C4-2B (cell line): ENCODE results near the gene ELFN2.

ENCODE experiments used
- ZFX ChIP-seq: fragments of 450-650 bp; IDR thresholded peaks from 2 replicates; pipeline ENCODE4 v1.6.1; 2017
- TF ChIP-seq, protein P1 (sequence below): fragments of 450-650 bp; conservative IDR thresholded peaks from 2 replicates; pipeline ENCODE4 v1.5.1; 2017; ENCODE audit warnings: mild to moderate bottlenecking

DNA sequence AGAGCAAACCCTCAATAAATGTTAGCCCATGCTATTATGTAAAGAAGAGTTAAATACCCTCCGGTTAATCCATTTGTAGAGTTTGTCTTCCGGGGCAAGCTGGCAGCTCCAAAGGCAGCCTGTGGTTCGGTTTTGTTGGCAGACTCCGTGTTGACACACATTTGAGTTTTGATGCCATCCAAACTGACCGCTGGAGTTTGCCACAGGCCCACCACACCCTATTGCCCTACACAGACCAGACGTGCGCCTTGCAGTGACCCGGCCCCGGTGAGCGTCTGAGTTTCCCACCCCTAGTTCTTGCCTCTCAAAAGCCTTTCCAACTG is 25.1 kb downstream of the ELFN2 start:
- TF ChIP-seq, protein P1, sequence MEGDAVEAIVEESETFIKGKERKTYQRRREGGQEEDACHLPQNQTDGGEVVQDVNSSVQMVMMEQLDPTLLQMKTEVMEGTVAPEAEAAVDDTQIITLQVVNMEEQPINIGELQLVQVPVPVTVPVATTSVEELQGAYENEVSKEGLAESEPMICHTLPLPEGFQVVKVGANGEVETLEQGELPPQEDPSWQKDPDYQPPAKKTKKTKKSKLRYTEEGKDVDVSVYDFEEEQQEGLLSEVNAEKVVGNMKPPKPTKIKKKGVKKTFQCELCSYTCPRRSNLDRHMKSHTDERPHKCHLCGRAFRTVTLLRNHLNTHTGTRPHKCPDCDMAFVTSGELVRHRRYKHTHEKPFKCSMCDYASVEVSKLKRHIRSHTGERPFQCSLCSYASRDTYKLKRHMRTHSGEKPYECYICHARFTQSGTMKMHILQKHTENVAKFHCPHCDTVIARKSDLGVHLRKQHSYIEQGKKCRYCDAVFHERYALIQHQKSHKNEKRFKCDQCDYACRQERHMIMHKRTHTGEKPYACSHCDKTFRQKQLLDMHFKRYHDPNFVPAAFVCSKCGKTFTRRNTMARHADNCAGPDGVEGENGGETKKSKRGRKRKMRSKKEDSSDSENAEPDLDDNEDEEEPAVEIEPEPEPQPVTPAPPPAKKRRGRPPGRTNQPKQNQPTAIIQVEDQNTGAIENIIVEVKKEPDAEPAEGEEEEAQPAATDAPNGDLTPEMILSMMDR: no peak
- no peak for TF ChIP-seq ZFX
